H9 (cell line): Measurements from ENCODE around the gene BMPER. TPM values are rescaled to one million over a fixed set of nuclear protein-coding genes. Genes with fewer than 3 reads are reported as not detected.

Source experiments
- DNase-seq: peaks from one replicate; pipeline ENCODE4 v3.0.0-alpha.2; 2017
- H2AFZ ChIP-seq: one replicate; pipeline ENCODE4 v1.6.1; 2013; ENCODE audit warnings: mild to moderate bottlenecking, low read length, control low read depth, moderate library complexity
- H2AK5ac ChIP-seq: 2 replicates; pipeline ENCODE4 v1.6.1; 2013; ENCODE audit warnings: low read length, control low read depth, mixed read lengths; ENCODE audit not compliant: insufficient read length
- H2BK120ac ChIP-seq: one replicate; pipeline ENCODE4 v1.6.1; 2013; ENCODE audit warnings: low read depth, mild to moderate bottlenecking, low read length, control low read depth, inconsistent platforms; ENCODE audit not compliant: poor library complexity, severe bottlenecking
- H2BK12ac ChIP-seq: 2 replicates; pipeline ENCODE4 v1.6.1; 2013; ENCODE audit warnings: low read length, control low read depth, mixed read lengths, low read depth; ENCODE audit not compliant: insufficient read length
- H2BK15ac ChIP-seq: 2 replicates; pipeline ENCODE4 v1.6.1; 2013; ENCODE audit warnings: low read depth, low read length, control low read depth
- H2BK20ac ChIP-seq: one replicate; pipeline ENCODE4 v1.6.1; 2013; ENCODE audit warnings: low read depth, mild to moderate bottlenecking, low read length, control low read depth, inconsistent platforms; ENCODE audit not compliant: poor library complexity, severe bottlenecking
- H2BK5ac ChIP-seq: 2 replicates; pipeline ENCODE4 v1.6.1; 2013; ENCODE audit warnings: low read length, control low read depth, mixed read lengths; ENCODE audit not compliant: insufficient read length
- H3K14ac ChIP-seq: 2 replicates; pipeline ENCODE4 v1.6.1; 2013; ENCODE audit warnings: low read length, control low read depth; ENCODE audit not compliant: insufficient read depth
- H3K18ac ChIP-seq: 2 replicates; pipeline ENCODE4 v1.6.1; 2013; ENCODE audit warnings: low read depth, mild to moderate bottlenecking, mixed read lengths, low read length, control low read depth; ENCODE audit not compliant: insufficient read length
- H3K23ac ChIP-seq: 2 replicates; pipeline ENCODE4 v1.6.1; 2013; ENCODE audit warnings: low read length, control low read depth, mixed read lengths, low read depth; ENCODE audit not compliant: insufficient read length
- H3K23me2 ChIP-seq: 2 replicates; pipeline ENCODE4 v1.6.1; 2013; ENCODE audit warnings: low read depth, mild to moderate bottlenecking, mixed read lengths, low read length, control low read depth; ENCODE audit not compliant: insufficient read length, poor library complexity, severe bottlenecking
- H3K27ac ChIP-seq: 2 replicates; pipeline ENCODE4 v1.5.1; 2013; ENCODE audit warnings: low read length, control low read depth, mixed read lengths, low read depth; ENCODE audit not compliant: insufficient read length
- H3K27me3 ChIP-seq: 2 replicates; pipeline ENCODE4 v1.6.1; 2013; ENCODE audit warnings: low read length, control low read depth, inconsistent platforms; ENCODE audit not compliant: insufficient read depth
- H3K4ac ChIP-seq: 2 replicates; pipeline ENCODE4 v1.6.1; 2013; ENCODE audit warnings: low read depth, mild to moderate bottlenecking, control low read depth, inconsistent platforms, low read length, moderate library complexity
- H3K4me1 ChIP-seq: 2 replicates; pipeline ENCODE4 v1.6.1; 2013; ENCODE audit warnings: low read length, control low read depth, inconsistent platforms; ENCODE audit not compliant: insufficient read depth
- H3K4me2 ChIP-seq: 2 replicates; pipeline ENCODE4 v1.6.1; 2013; ENCODE audit warnings: low read length, control low read depth, mixed read lengths; ENCODE audit not compliant: insufficient read length, insufficient read depth
- H3K56ac ChIP-seq: 2 replicates; pipeline ENCODE4 v1.6.1; 2013; ENCODE audit warnings: low read depth, mild to moderate bottlenecking, mixed read lengths, low read length, control low read depth; ENCODE audit not compliant: insufficient read length
- H3K79me1 ChIP-seq: 2 replicates; pipeline ENCODE4 v1.6.1; 2013; ENCODE audit warnings: low read depth, mild to moderate bottlenecking, moderate library complexity, low read length, control low read depth, inconsistent platforms; ENCODE audit not compliant: insufficient read depth, poor library complexity, severe bottlenecking
- H3K79me2 ChIP-seq: 2 replicates; pipeline ENCODE4 v1.6.1; 2013; ENCODE audit warnings: low read length, control low read depth, inconsistent platforms; ENCODE audit not compliant: insufficient read depth
- H3K9ac ChIP-seq: 2 replicates; pipeline ENCODE4 v1.6.1; 2013; ENCODE audit warnings: low read length, control low read depth, mixed read lengths; ENCODE audit not compliant: insufficient read length; ENCODE audit errors: extremely low read depth
- H3K9me3 ChIP-seq: one replicate; pipeline ENCODE4 v1.6.1; 2013; ENCODE audit warnings: low read depth, low read length, inconsistent platforms; ENCODE audit not compliant: control insufficient read depth
- H3T11ph ChIP-seq: one replicate; pipeline ENCODE4 v1.6.1; 2013; ENCODE audit warnings: mild to moderate bottlenecking, low read length, control low read depth, inconsistent platforms
- H4K20me1 ChIP-seq: one replicate; pipeline ENCODE4 v1.6.1; 2013; ENCODE audit not compliant: control insufficient read depth, insufficient read length, insufficient read depth
- H4K5ac ChIP-seq: 2 replicates; pipeline ENCODE4 v1.6.1; 2013; ENCODE audit warnings: low read depth, mild to moderate bottlenecking, mixed read lengths, low read length, control low read depth; ENCODE audit not compliant: insufficient read length
- H4K8ac ChIP-seq: replicated peaks from 2 replicates; pipeline ENCODE4 v1.6.1; 2013; ENCODE audit warnings: low read length, control low read depth, mixed read lengths, low read depth; ENCODE audit not compliant: insufficient read length
- H4K91ac ChIP-seq: 2 replicates; pipeline ENCODE4 v1.6.1; 2013; ENCODE audit warnings: low read depth, mild to moderate bottlenecking, moderate library complexity, mixed read lengths, low read length, control low read depth; ENCODE audit not compliant: insufficient read length
- H3K27ac Mint-ChIP-seq, 3 experiments: 2 replicates in 2 of 3; 3 replicates in 1 of 3; pipeline ENCODE4 v1.8.0; 2020 to 2021; ENCODE audit warnings: mixed read lengths in 3 of 3, mild to moderate bottlenecking in 1 of 3, moderate library complexity in 1 of 3
- H3K27me3 Mint-ChIP-seq: 2 replicates; pipeline ENCODE4 v1.8.0; 2021; ENCODE audit warnings: low read depth, mild to moderate bottlenecking, moderate library complexity, mixed read lengths
- H3K36me3 Mint-ChIP-seq, 3 experiments: 2 replicates in 2 of 3; 3 replicates in 1 of 3; pipeline ENCODE4 v1.8.0; 2020 to 2021; ENCODE audit warnings: low read depth in 3 of 3, mixed read lengths in 3 of 3; ENCODE audit not compliant: insufficient read depth in 1 of 3
- H3K4me1 Mint-ChIP-seq, 2 experiments: 2 replicates each; pipeline ENCODE4 v1.8.0; 2020; ENCODE audit warnings: mixed read lengths in 2 of 2
- H3K4me3 Mint-ChIP-seq, 2 experiments: 2 replicates in 1 of 2; 3 replicates in 1 of 2; pipeline ENCODE4 v1.8.0; 2020 to 2021; ENCODE audit warnings: mild to moderate bottlenecking in 2 of 2, mixed read lengths in 2 of 2, moderate library complexity in 1 of 2
- H3K9me3 Mint-ChIP-seq, 2 experiments: 2 replicates in 1 of 2; 3 replicates in 1 of 2; pipeline ENCODE4 v1.8.0; 2020; ENCODE audit warnings: mild to moderate bottlenecking in 2 of 2, mixed read lengths in 2 of 2, moderate library complexity in 1 of 2
- CTCF ChIP-seq: fragments of 200-600 bp; sonication (generic); conservative IDR thresholded peaks from 3 replicates; pipeline ENCODE4 v1.8.0; 2021; ENCODE audit warnings: antibody characterized with exemption, mild to moderate bottlenecking
- WGBS: extraction: QIAGEN DNeasy Blood & Tissue Kit; methylation state at CpG from one replicate; pipeline ENCODE4 v1.1.7; 2013; ENCODE audit warnings: missing lambda C conversion rate, low lambda C conversion rate, mixed read lengths; ENCODE audit not compliant: insufficient read length; ENCODE audit errors: extremely low coverage; 5-methylcytosine and 5-hydroxymethylcytosine counted together
- total RNA-seq: library from RNA; stranded (reverse); gene quantifications from 2 replicates; pipeline ENCODE4 v1.2.1, GENCODE V29; 2021

Gene BMPER
- total RNA-seq, 1 experiment from 2014 or later, result 0.20 TPM

GRCh38 chr7:34031156-34031555 lies 125.8 kb downstream of the BMPER start:
- peaks cover 7 to 12% of the 10 kb centered on the region in 2 experiments for H3K4me1 Mint-ChIP-seq
- no peak overlapping the region for H4K5ac ChIP-seq
- no peak overlapping the region for H3K9ac ChIP-seq
- TF ChIP-seq CTCF, result no peak
- no peak overlapping the region for H3K14ac ChIP-seq
- no peak overlapping the region for H4K91ac ChIP-seq
- no peaks in the 10 kb centered on the region for H3K27me3 ChIP-seq
- H3K56ac ChIP-seq, result no peak overlapping the region
- no peak for DNase-seq
- H3K79me2 ChIP-seq, result no peaks in the 10 kb centered on the region
- no peak overlapping the region for H3K27ac ChIP-seq
- H2BK120ac ChIP-seq, result no peak overlapping the region
- no peaks in the 10 kb centered on the region for H3K36me3 Mint-ChIP-seq
- H3K4ac ChIP-seq, result no peak overlapping the region
- H3K4me1 ChIP-seq, result no peaks in the 10 kb centered on the region; the same call in 1 of the 2 replicates
- H2BK15ac ChIP-seq, result no peak overlapping the region
- H2AK5ac ChIP-seq, result peak overlapping the region; percentile 47
- H2BK12ac ChIP-seq, result no peak overlapping the region
- H2BK20ac ChIP-seq, result no peak overlapping the region
- no peak overlapping the region for H2AFZ ChIP-seq
- no peaks in the 10 kb centered on the region for H3K23me2 ChIP-seq
- H3K18ac ChIP-seq, result no peak overlapping the region
- H3K27me3 Mint-ChIP-seq, result no peaks in the 10 kb centered on the region
- no peaks in the 10 kb centered on the region for H3K9me3 Mint-ChIP-seq
- no peaks in the 10 kb centered on the region for H3K79me1 ChIP-seq
- no peak overlapping the region for H3T11ph ChIP-seq
- no peak overlapping the region for H2BK5ac ChIP-seq
- no peak overlapping the region for H3K23ac ChIP-seq
- no peak overlapping the region for H4K8ac ChIP-seq
- H3K4me3 Mint-ChIP-seq, result no peak overlapping the region
- H4K20me1 ChIP-seq, result no peaks in the 10 kb centered on the region
- no CpG with 5 or more reads among the region's 2 CpGs for WGBS
- H3K27ac Mint-ChIP-seq, result no peak overlapping the region
- no peak overlapping the region for H3K4me2 ChIP-seq
- no peaks in the 10 kb centered on the region for H3K9me3 ChIP-seq
